ENCODE data around the gene SLC1A7.

SLC1A7 gene

GRCh38 chr1:53082826-53083455 lies 59.5 kb downstream of the SLC1A7 start:
- ChIA-PET CTCF (no interaction called here), POLR2A (ENCODE audit: low non-redundant PET) (no interaction called here)
- DNase-seq (ENCODE audit: low spot score): no peak

GRCh38 chr1:53081384-53082066 lies 60.9 kb downstream of the SLC1A7 start:
- TF ChIP-seq CTCF (conservative IDR thresholded peaks at IDR 0.05; ENCODE audit: low read depth): no peak
- POLR2A ChIA-PET (ENCODE audit: low non-redundant PET): no interaction called here
- CTCF ChIA-PET: interaction anchor here (0.6 to 0.7 kb wide), 2 partner anchors 155 to 169 kb away, joined by 4 to 8 read pairs; partner anchors contain the start of gene SCP2
- no peak overlapping the region for H3K27ac ChIP-seq
- no peak for DNase-seq (ENCODE audit: low spot score)

More at GRCh38 chr1:53082826-53083455, 59.5 kb downstream of the SLC1A7 start:
- no peak for TF ChIP-seq CTCF (conservative IDR thresholded peaks at IDR 0.05; ENCODE audit: low read depth)
- H3K27ac ChIP-seq: no peak overlapping the region

- no peak for DNase-seq (ENCODE audit: low spot score)
- ChIA-PET CTCF (interaction anchor here (0.6 kb wide), 2 partner anchors 212 to 311 kb away, joined by 3 read pairs; no protein-coding TSS in a partner anchor), POLR2A (ENCODE audit: low non-redundant PET) (no interaction called here)
- TF ChIP-seq CTCF (conservative IDR thresholded peaks at IDR 0.05; ENCODE audit: low read depth): no peak
- H3K27ac ChIP-seq: no peak overlapping the region
Observed at GRCh38 chr1:53080769-53081168, 61.7 kb downstream of the SLC1A7 start.

GRCh38 chr1:53080041-53080440 lies 62.4 kb downstream of the SLC1A7 start:
- no peak for DNase-seq (ENCODE audit: low spot score)
- no peak for TF ChIP-seq CTCF (conservative IDR thresholded peaks at IDR 0.05; ENCODE audit: low read depth)
- ChIA-PET CTCF (interaction anchor here (0.6 kb wide), 2 partner anchors 211 to 310 kb away, joined by 3 read pairs; no protein-coding TSS in a partner anchor), POLR2A (ENCODE audit: low non-redundant PET) (no interaction called here)
- H3K27ac ChIP-seq: no peak overlapping the region

GRCh38 chr1:53079251-53079650 lies 63.2 kb downstream of the SLC1A7 start:
- TF ChIP-seq CTCF (conservative IDR thresholded peaks at IDR 0.05; ENCODE audit: low read depth): no peak
- H3K27ac ChIP-seq: no peak overlapping the region
- no peak for DNase-seq (ENCODE audit: low spot score)
- ChIA-PET CTCF (no interaction called here), POLR2A (ENCODE audit: low non-redundant PET) (no interaction called here)

- ChIA-PET CTCF (no interaction called here), POLR2A (ENCODE audit: low non-redundant PET) (no interaction called here)
- TF ChIP-seq CTCF (conservative IDR thresholded peaks at IDR 0.05; ENCODE audit: low read depth): no peak
Observed at GRCh38 chr1:53078333-53079101, 63.9 kb downstream of the SLC1A7 start.

More at GRCh38 chr1:53078333-53079101, 63.9 kb downstream of the SLC1A7 start:
- no peak overlapping the region for H3K27ac ChIP-seq
- DNase-seq (ENCODE audit: low spot score): no peak

Data from RWPE1 (cell line).